ENCODE results near the gene RUSF1.
"Not testable (repeated sequence)": the region's sequence is repeated elsewhere in the genome, so short reads cannot be mapped to it uniquely, and the experiment has no call there.

RUSF1 gene

DNA sequence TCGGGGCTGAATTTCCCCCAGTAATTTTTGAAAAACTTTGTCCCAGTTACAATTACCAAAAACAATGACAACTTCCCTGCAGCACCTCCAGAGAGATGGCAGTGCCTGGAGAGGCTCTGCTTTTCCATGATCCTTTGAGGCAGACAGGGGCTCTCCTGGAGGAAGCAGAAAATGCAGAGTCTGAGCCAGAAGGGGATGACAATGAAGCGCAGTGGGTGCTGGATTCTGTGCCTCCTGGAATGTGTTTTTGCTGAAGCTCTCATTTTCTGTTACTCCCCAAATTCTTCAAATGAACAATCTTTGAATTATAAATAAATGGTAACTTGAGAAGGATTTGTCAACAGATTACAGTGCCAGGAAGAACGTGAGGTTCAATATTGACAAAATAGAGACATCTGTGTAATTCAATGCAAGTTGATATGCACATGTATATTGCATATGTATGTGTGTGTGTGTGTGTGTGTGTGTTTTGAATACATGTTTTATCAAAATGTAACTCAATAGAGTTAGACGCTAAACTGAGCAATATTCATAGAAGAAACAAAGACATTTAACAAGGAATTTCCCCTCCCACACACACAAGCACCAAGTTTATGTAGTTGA lies 9.7 kb upstream of the RUSF1 start:
- no peak for DNase-seq (ENCODE audit: low read depth, low spot score)
- in situ Hi-C loops (cut with HindIII; ENCODE audit: low sequenced_read_pairs): no loop called here
- no peak overlapping the region for H3K4me3 ChIP-seq (ENCODE audit: low read depth, low read length)
- TF ChIP-seq CTCF (IDR thresholded peaks at IDR 0.05; ENCODE audit: low read depth, low read length): no peak

DNA sequence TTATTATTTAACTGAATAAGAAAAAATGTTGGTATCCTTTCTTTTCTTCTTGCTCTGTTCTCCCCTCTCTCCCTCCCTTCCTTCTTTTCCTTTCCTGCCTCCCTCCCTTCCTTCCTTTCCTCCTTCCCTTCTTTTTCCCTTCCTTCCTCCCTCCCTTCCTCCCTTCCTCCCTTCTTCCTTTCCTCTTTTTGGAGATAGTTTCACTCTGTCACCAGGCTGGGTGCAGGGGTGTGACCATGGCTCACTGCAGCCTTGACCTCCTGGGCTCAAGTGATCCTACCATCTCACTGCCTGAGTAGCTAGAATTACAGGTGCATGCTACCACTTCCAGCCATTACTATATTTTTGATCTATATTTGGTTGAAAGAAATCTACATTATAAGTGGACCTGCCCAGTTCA lies 5.7 kb upstream of the RUSF1 start:
- in situ Hi-C loops (cut with HindIII; ENCODE audit: low sequenced_read_pairs): no loop called here
- no peak for DNase-seq (ENCODE audit: low read depth, low spot score)
- no peak overlapping the region for H3K4me3 ChIP-seq (ENCODE audit: low read depth, low read length)
- no peak for TF ChIP-seq CTCF (IDR thresholded peaks at IDR 0.05; ENCODE audit: low read depth, low read length)

GRCh38 chr16:31513126-31513525 lies 4.9 kb upstream of the RUSF1 start:
- TF ChIP-seq CTCF (IDR thresholded peaks at IDR 0.05; ENCODE audit: low read depth, low read length): no peak
- no peak overlapping the region for H3K4me3 ChIP-seq (ENCODE audit: low read depth, low read length)
- DNase-seq (ENCODE audit: low read depth, low spot score): peak; percentile 59
- in situ Hi-C loops (cut with HindIII; ENCODE audit: low sequenced_read_pairs): no loop called here

- in situ Hi-C loops (cut with HindIII; ENCODE audit: low sequenced_read_pairs): no loop called here
- TF ChIP-seq CTCF (IDR thresholded peaks at IDR 0.05; ENCODE audit: low read depth, low read length): no peak
- DNase-seq (ENCODE audit: low read depth, low spot score): no peak
- peak overlapping the region; percentile 98 for H3K4me3 ChIP-seq (ENCODE audit: low read depth, low read length)
These were observed 560 bp upstream of the RUSF1 start for GRCh38 chr16:31508706-31509195.

DNA sequence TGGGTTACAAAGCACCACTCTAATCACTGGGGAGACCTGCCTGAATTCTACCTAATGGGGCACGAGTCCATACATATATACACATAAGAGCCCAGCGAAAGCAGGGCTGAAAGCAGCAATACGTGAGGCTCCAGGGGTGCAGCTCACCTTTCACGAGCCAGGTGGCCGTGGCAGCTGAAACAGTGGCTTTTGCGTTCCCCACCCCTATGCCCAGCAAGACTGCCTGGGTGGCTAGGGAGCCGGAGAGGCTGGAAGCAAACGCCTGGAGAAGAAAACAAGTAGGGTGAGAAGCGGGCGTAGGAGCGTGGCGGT lies 618 bp downstream of the RUSF1 start:
- DNase-seq (ENCODE audit: low read depth, low spot score): no peak
- peak overlapping the region; percentile 98 for H3K4me3 ChIP-seq (ENCODE audit: low read depth, low read length)
- in situ Hi-C loops (cut with HindIII; ENCODE audit: low sequenced_read_pairs): no loop called here
- TF ChIP-seq CTCF (IDR thresholded peaks at IDR 0.05; ENCODE audit: low read depth, low read length): no peak

DNA sequence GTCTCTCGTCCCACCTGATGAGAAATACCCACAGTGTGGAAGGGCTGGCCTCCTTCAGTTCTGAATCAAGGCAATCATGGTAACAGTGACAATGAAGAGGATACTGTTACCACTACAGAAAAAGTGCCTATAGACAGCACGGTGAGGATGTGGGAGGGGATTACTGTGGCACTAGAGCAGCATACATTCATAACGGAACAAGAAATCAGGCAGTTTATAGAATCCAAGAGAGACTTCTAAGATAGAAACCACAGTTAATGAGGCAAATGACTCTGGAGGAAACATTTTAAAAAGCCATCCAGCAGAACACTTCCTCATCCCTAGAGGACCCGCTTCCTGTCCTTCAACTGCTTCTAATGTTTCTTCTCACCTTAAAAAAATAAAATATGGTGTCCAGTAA lies 2.7 kb downstream of the RUSF1 start:
- DNase-seq (ENCODE audit: low read depth, low spot score): no peak
- no peak overlapping the region for H3K4me3 ChIP-seq (ENCODE audit: low read depth, low read length)
- TF ChIP-seq CTCF (IDR thresholded peaks at IDR 0.05; ENCODE audit: low read depth, low read length): no peak
- in situ Hi-C loops (cut with HindIII; ENCODE audit: low sequenced_read_pairs): no loop called here

- no peak for TF ChIP-seq CTCF (IDR thresholded peaks at IDR 0.05; ENCODE audit: low read depth, low read length)
- H3K4me3 ChIP-seq (ENCODE audit: low read depth, low read length): no peak overlapping the region
- in situ Hi-C loops (cut with HindIII; ENCODE audit: low sequenced_read_pairs): no loop called here
- DNase-seq (ENCODE audit: low read depth, low spot score): no peak
These were observed 4.0 kb downstream of the RUSF1 start for GRCh38 chr16:31504159-31504558.

- H3K4me3 ChIP-seq (ENCODE audit: low read depth, low read length); DNase-seq (ENCODE audit: low read depth, low spot score); in situ Hi-C loops (cut with HindIII; ENCODE audit: low sequenced_read_pairs): not testable (repeated sequence)
These were observed 4.6 kb downstream of the RUSF1 start for GRCh38 chr16:31503555-31503954.
